K562 (cell line): ENCODE data around the gene TDRD3. TPM values are rescaled to one million over a fixed set of nuclear protein-coding genes. Genes with fewer than 3 reads are reported as not detected.

Experiments
- ATAC-seq: fragments of 200-7000 bp; cut with Tn5 transposase; 3 replicates; pipeline ENCODE4 v1.9.1; 2020; ENCODE audit warnings: moderate library complexity
- BruUV-seq: library from RNA; stranded (reverse); fragments of 400-500 nt; replicated peaks from 2 replicates; lab custom pipeline; 2021; lab: Mats Ljungman, UMichigan
- CTCF ChIA-PET: fragments of 300-600 bp; formaldehyde crosslinking; extraction: SDS; loops from one replicate; lab custom pipeline; 2021; ENCODE audit warnings: low intra/inter-chr PET ratio; lab: Yijun Ruan, JAX
- POLR2A ChIA-PET: fragments of 300-600, 350-650 bp; sonication (Branson Sonifier 250); formaldehyde crosslinking; extraction: SDS; loops from one replicate; lab custom pipeline; 2021; ENCODE audit warnings: antibody characterized with exemption, inconsistent platforms; lab: Yijun Ruan, JAX
- DNase-seq, 4 experiments: peaks; one replicate each; pipeline versions ENCODE4 v3.0.0 to v3.0.0-alpha.2; 2011 to 2018; ENCODE audit warnings: low spot score in 3 of 4, mixed read lengths in 3 of 4; ENCODE audit errors: extremely low read depth in 1 of 4
- FAIRE-seq: peaks from 2 replicates; lab custom pipeline; 2011; peaks lifted over from hg19 to GRCh38; lab: Jason Lieb, UNC
- H2AFZ ChIP-seq: 2 replicates; pipeline ENCODE4 v1.6.0; 2011; ENCODE audit warnings: low read depth, low read length, control low read depth, inconsistent platforms
- H3K27ac ChIP-seq: fragments of 200-600 bp; 3 replicates; pipeline ENCODE4 v1.8.0; 2011; ENCODE audit warnings: low read depth, mild to moderate bottlenecking, control low read depth, inconsistent platforms, low read length, moderate library complexity, mixed read lengths; ENCODE audit errors: extremely low read depth
- H3K27me3 ChIP-seq, 2 experiments: fragments of 300-600 bp in 1 of 2; 2 replicates in 1 of 2; 3 replicates in 1 of 2; pipeline versions ENCODE4 v1.6.0 to v1.8.0; 2011; ENCODE audit warnings: inconsistent platforms in 2 of 2, low read length in 2 of 2, mild to moderate bottlenecking in 1 of 2, mixed read lengths in 1 of 2, moderate library complexity in 1 of 2; ENCODE audit not compliant: control insufficient read depth in 2 of 2, insufficient read depth in 2 of 2
- H3K36me3 ChIP-seq: fragments of 300-600 bp; 3 replicates; pipeline ENCODE4 v1.8.0; 2011; ENCODE audit warnings: mild to moderate bottlenecking, low read length, inconsistent platforms; ENCODE audit not compliant: control insufficient read depth, insufficient read depth
- H3K4me1 ChIP-seq, 2 experiments: fragments of 200-600 bp in 1 of 2; replicated peaks in 1 of 2; 2 replicates in 1 of 2; 3 replicates in 1 of 2; pipeline versions ENCODE4 v1.5.1 to v1.8.0; 2011; ENCODE audit warnings: inconsistent platforms in 2 of 2, low read length in 2 of 2, mild to moderate bottlenecking in 1 of 2, mixed read lengths in 1 of 2, moderate library complexity in 1 of 2; ENCODE audit not compliant: control insufficient read depth in 2 of 2, insufficient read depth in 2 of 2
- H3K4me2 ChIP-seq: 2 replicates; pipeline ENCODE4 v1.6.1; 2011; ENCODE audit warnings: low read length, control low read depth, inconsistent platforms, mixed read lengths; ENCODE audit not compliant: insufficient read depth
- H3K4me3 ChIP-seq: fragments of 200-600 bp; sonication (generic), shearing (Covaris generic); 2 replicates; pipeline ENCODE4 v1.5.1; 2016; ENCODE audit warnings: control low read depth, inconsistent platforms
- H3K79me2 ChIP-seq: fragments of 200-600 bp; 3 replicates; pipeline ENCODE4 v1.8.0; 2011; ENCODE audit warnings: low read length, inconsistent platforms; ENCODE audit not compliant: control insufficient read depth, insufficient read depth
- H3K9ac ChIP-seq, 2 experiments: 2 replicates each; pipeline versions ENCODE4 v1.6.0 to v1.6.1; 2011; ENCODE audit warnings: low read depth in 2 of 2, low read length in 2 of 2, control low read depth in 1 of 2, inconsistent platforms in 1 of 2, mild to moderate bottlenecking in 1 of 2, mixed read lengths in 1 of 2; ENCODE audit not compliant: insufficient read depth in 1 of 2
- H3K9me1 ChIP-seq: one replicate; pipeline ENCODE4 v1.6.0; 2011; ENCODE audit warnings: inconsistent platforms, mild to moderate bottlenecking, low read length, moderate library complexity; ENCODE audit not compliant: control insufficient read depth, insufficient read depth
- H3K9me3 ChIP-seq: replicated peaks from 2 replicates; pipeline ENCODE4 v1.5.1; 2011; ENCODE audit warnings: low read depth, low read length, inconsistent platforms; ENCODE audit not compliant: control insufficient read depth, insufficient read depth
- H4K20me1 ChIP-seq: replicated peaks from 2 replicates; pipeline ENCODE4 v1.6.1; 2011; ENCODE audit warnings: low read length, inconsistent platforms, mixed read lengths; ENCODE audit not compliant: control insufficient read depth, insufficient read depth
- BHLHE40 ChIP-seq: IDR thresholded peaks from 2 replicates; pipeline ENCODE4 v1.6.1; 2011; ENCODE audit warnings: low read length, improper control_type of control experiment
- EHMT2 ChIP-seq: fragments of 450-650 bp; IDR thresholded peaks from 2 replicates; pipeline ENCODE4 v1.6.1; 2018; ENCODE audit warnings: antibody characterized with exemption
- KDM2B ChIP-seq: fragments of 250-450 bp; sonication (Bioruptor Pico); IDR thresholded peaks from 2 replicates; pipeline ENCODE4 v1.8.0; 2021; ENCODE audit warnings: mild to moderate bottlenecking, moderate library complexity
- MCM2 ChIP-seq: fragments of 450-650 bp; IDR thresholded peaks from 2 replicates; pipeline ENCODE4 v1.6.1; 2017; ENCODE audit warnings: low read depth, mild to moderate bottlenecking
- NCOA4 ChIP-seq: fragments of 450-650 bp; IDR thresholded peaks from 2 replicates; pipeline ENCODE4 v1.6.1; 2018; ENCODE audit warnings: mild to moderate bottlenecking; ENCODE audit not compliant: partially characterized antibody
- NCOA6 ChIP-seq: fragments of 450-650 bp; IDR thresholded peaks from 2 replicates; pipeline ENCODE4 v1.6.1; 2017; ENCODE audit warnings: mild to moderate bottlenecking
- SETDB1 ChIP-seq: IDR thresholded peaks from one replicate; pipeline ENCODE4 v1.6.1; 2012; ENCODE audit warnings: low read length, control low read depth, inconsistent platforms
- SIRT6 ChIP-seq: IDR thresholded peaks from one replicate; pipeline ENCODE4 v1.6.1; 2012; ENCODE audit warnings: low read depth, mild to moderate bottlenecking, control low read depth, inconsistent platforms, low read length, moderate library complexity
- SMAD1 ChIP-seq: fragments of 150-350 bp; IDR thresholded peaks from 2 replicates; pipeline ENCODE4 v1.6.1; 2014; ENCODE audit warnings: low read length, low read depth; ENCODE audit not compliant: partially characterized antibody
- STAG1 ChIP-seq: sonication (generic); formaldehyde crosslinking; IDR thresholded peaks from 2 replicates; pipeline ENCODE4 v1.5.0; 2020; ENCODE audit warnings: missing genetic modification reagents, borderline replicate concordance
- TGIF2 ChIP-seq: sonication (generic); formaldehyde crosslinking; IDR thresholded peaks from 2 replicates; pipeline ENCODE4 v1.8.1; 2022; ENCODE audit warnings: mild to moderate bottlenecking, missing genetic modification reagents, moderate library complexity
- ZNF408 ChIP-seq: fragments of 250-450 bp; sonication (Bioruptor Pico); IDR thresholded peaks from 2 replicates; pipeline ENCODE4 v1.4.0; 2020; ENCODE audit warnings: low read depth, mild to moderate bottlenecking, moderate library complexity
- ZNF695 ChIP-seq: fragments of 450-650 bp; formaldehyde crosslinking; IDR thresholded peaks from 2 replicates; pipeline ENCODE4 v1.4.0; 2020; ENCODE audit warnings: mild to moderate bottlenecking, moderate library complexity
- ZNF699 ChIP-seq: fragments of 250-450 bp; sonication (Bioruptor Pico); IDR thresholded peaks from 2 replicates; pipeline ENCODE4 v1.8.0; 2021; ENCODE audit warnings: mild to moderate bottlenecking, moderate library complexity; ENCODE audit not compliant: insufficient replicate concordance
- WGBS: fragments of 100-300 bp; shearing (Covaris generic); methylation state at CpG from one replicate; pipeline ENCODE4 v1.1.6; 2016; ENCODE audit warnings: low coverage, mixed read lengths; ENCODE audit not compliant: insufficient coverage; ENCODE audit errors: missing lambda C conversion rate; 5-methylcytosine and 5-hydroxymethylcytosine counted together
- in situ Hi-C: fragments of 300-500 bp; cut with MboI; formaldehyde crosslinking; loops from 4 replicates; pipeline ENCODE4 v1.15.0; 2018; ENCODE audit warnings: inconsistent platforms, mixed read lengths
- intact Hi-C: fragments of 100-400 bp; cut with micrococcal nuclease; formaldehyde crosslinking; loops from 2 replicates; pipeline ENCODE4 v1.14.2; 2022
- polyA plus RNA-seq, 8 experiments: library from polyadenylated mRNA; depleted of rRNA in 4 of 8; stranded (reverse) in 5 of 8; unstranded in 3 of 8; fragments of >200 nt; fragmentation: Nextera tagmentation in 2 of 8; fragmentation: Illumina TruSeq in 1 of 8; extraction: Ambion mirVana in 2 of 8; extraction: Trizol in 1 of 8; gene quantifications; 2 replicates each; pipeline versions ENCODE4 v1.2.1 to v1.2.3, GENCODE V29; 2011 to 2014; ENCODE audit warnings: inconsistent platforms in 1 of 8, missing spikeins in 1 of 8
- total RNA-seq, 7 experiments: library from RNA; depleted of rRNA in 6 of 7; stranded (reverse); fragments of >200 nt in 6 of 7; fragmentation: Illumina TruSeq in 2 of 7; extraction: Trizol in 2 of 7; gene quantifications; 2 replicates each; pipeline versions ENCODE4 v1.2.1 to v1.2.3, GENCODE V29; 2011 to 2021; ENCODE audit warnings: low replicate concordance in 1 of 7
- TF ChIP-seq, protein P1 (sequence below): sonication (generic); formaldehyde crosslinking; IDR thresholded peaks from 2 replicates; pipeline ENCODE4 v1.9.0; 2022; ENCODE audit warnings: mild to moderate bottlenecking, missing genetic modification reagents
- TF ChIP-seq, protein P2 (sequence below): sonication (generic); formaldehyde crosslinking; IDR thresholded peaks from 2 replicates; pipeline ENCODE4 v1.8.0; 2022; ENCODE audit warnings: mild to moderate bottlenecking, low read depth, missing genetic modification reagents
- TF ChIP-seq, protein P3 (sequence below): fragments of 450-650 bp; IDR thresholded peaks from 2 replicates; pipeline ENCODE4 v1.6.1; 2016; ENCODE audit warnings: mild to moderate bottlenecking
- TF ChIP-seq, protein P4 (sequence below): fragments of 250-450 bp; sonication (Bioruptor Pico); IDR thresholded peaks from 2 replicates; pipeline ENCODE4 v1.5.0; 2021

The TDRD3 gene
- total and polyA plus RNA-seq, 9 of the 15 experiments (the other 6 are each of a cell fraction or from before 2014, with no cell fraction given): 3.6 to 16.4 (median 9.5) TPM

DNA sequence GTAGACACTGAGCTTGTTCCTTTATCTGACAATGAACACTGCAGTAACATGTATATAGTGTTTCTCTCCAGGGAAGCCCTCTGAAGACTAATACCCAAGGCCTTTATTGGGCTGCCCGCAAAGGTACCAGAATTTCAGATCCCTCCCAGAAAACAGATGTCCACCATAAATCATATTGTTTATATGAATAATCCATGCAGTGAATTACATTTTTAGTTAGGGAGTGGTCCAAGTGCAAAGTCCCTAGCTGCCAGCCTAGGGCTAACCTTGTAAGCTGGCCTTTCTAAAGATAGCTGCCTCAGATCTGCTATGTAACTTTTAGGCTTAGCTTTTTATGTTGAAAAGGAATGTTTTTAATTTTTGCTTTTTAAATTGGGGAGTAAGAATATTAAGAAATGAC, 44.7 kb downstream of the TDRD3 start:
- no peak overlapping the region for H3K27ac ChIP-seq
- DNase-seq (no peak), ATAC-seq (no peak), FAIRE-seq (no peak)
- in situ Hi-C loops (no loop called here), intact Hi-C loops (no loop called here)
- no TSS peak for BruUV-seq
- CTCF ChIA-PET: no interaction called here
- H3K4me1 ChIP-seq: no peaks in the 10 kb centered on the region
- no peaks in the 10 kb centered on the region for H3K9me3 ChIP-seq
- H3K27me3 ChIP-seq: no peaks in the 10 kb centered on the region
- no peak overlapping the region for H3K4me3 ChIP-seq
- TF ChIP-seq STAG1 (CRISPR knock-in tag) (no peak), ZNF699 (CRISPR knock-in tag) (no peak), TGIF2 (CRISPR knock-in tag) (no peak), ZNF408 (no peak), KDM2B (CRISPR knock-in tag) (no peak), MCM2 (no peak), SETDB1 (no peak), BHLHE40 (no peak), NCOA4 (no peak), ZNF695 (CRISPR knock-in tag) (no peak), SMAD1 (no peak), NCOA6 (no peak), EHMT2 (no peak), SIRT6 (no peak)
- TF ChIP-seq, protein P1, sequence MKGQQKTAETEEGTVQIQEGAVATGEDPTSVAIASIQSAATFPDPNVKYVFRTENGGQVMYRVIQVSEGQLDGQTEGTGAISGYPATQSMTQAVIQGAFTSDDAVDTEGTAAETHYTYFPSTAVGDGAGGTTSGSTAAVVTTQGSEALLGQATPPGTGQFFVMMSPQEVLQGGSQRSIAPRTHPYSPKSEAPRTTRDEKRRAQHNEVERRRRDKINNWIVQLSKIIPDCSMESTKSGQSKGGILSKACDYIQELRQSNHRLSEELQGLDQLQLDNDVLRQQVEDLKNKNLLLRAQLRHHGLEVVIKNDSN (CRISPR knock-in tag): no peak
- TF ChIP-seq, protein P2, sequence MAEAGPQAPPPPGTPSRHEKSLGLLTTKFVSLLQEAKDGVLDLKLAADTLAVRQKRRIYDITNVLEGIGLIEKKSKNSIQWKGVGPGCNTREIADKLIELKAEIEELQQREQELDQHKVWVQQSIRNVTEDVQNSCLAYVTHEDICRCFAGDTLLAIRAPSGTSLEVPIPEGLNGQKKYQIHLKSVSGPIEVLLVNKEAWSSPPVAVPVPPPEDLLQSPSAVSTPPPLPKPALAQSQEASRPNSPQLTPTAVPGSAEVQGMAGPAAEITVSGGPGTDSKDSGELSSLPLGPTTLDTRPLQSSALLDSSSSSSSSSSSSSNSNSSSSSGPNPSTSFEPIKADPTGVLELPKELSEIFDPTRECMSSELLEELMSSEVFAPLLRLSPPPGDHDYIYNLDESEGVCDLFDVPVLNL: no peak
- TF ChIP-seq, protein P3, sequence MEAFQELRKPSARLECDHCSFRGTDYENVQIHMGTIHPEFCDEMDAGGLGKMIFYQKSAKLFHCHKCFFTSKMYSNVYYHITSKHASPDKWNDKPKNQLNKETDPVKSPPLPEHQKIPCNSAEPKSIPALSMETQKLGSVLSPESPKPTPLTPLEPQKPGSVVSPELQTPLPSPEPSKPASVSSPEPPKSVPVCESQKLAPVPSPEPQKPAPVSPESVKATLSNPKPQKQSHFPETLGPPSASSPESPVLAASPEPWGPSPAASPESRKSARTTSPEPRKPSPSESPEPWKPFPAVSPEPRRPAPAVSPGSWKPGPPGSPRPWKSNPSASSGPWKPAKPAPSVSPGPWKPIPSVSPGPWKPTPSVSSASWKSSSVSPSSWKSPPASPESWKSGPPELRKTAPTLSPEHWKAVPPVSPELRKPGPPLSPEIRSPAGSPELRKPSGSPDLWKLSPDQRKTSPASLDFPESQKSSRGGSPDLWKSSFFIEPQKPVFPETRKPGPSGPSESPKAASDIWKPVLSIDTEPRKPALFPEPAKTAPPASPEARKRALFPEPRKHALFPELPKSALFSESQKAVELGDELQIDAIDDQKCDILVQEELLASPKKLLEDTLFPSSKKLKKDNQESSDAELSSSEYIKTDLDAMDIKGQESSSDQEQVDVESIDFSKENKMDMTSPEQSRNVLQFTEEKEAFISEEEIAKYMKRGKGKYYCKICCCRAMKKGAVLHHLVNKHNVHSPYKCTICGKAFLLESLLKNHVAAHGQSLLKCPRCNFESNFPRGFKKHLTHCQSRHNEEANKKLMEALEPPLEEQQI: no peak
- TF ChIP-seq, protein P4, sequence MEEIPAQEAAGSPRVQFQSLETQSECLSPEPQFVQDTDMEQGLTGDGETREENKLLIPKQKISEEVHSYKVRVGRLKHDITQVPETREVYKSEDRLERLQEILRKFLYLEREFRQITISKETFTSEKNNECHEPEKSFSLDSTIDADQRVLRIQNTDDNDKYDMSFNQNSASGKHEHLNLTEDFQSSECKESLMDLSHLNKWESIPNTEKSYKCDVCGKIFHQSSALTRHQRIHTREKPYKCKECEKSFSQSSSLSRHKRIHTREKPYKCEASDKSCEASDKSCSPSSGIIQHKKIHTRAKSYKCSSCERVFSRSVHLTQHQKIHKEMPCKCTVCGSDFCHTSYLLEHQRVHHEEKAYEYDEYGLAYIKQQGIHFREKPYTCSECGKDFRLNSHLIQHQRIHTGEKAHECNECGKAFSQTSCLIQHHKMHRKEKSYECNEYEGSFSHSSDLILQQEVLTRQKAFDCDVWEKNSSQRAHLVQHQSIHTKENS (CRISPR knock-in tag): no peak
- TF ChIP-seq, all 486 proteins: peak for 0
- WGBS: 83% methylated on average over 1 of the region's 1 CpG
- no peak overlapping the region for H3K4me2 ChIP-seq
- no peaks in the 10 kb centered on the region for H3K36me3 ChIP-seq
- H3K9ac ChIP-seq: no peak overlapping the region
- H2AFZ ChIP-seq: no peak overlapping the region
- no peaks in the 10 kb centered on the region for H3K79me2 ChIP-seq
- no peaks in the 10 kb centered on the region for H4K20me1 ChIP-seq
- H3K9me1 ChIP-seq: no peaks in the 10 kb centered on the region
- POLR2A ChIA-PET: no interaction called here
